GM13977 (cell line): ENCODE results near the gene MYO15B.

ENCODE experiments used
- DNase-seq: peaks from one replicate; pipeline ENCODE4 v3.0.0; 2012; ENCODE audit warnings: low spot score
- in situ Hi-C: fragments of 300-500 bp; cut with MboI; formaldehyde crosslinking; loops from one replicate; pipeline ENCODE4 v1.12.0; 2022; ENCODE audit warnings: low sequenced_read_pairs, low pct_unique_long_range_greater_than_20kb, mixed read lengths, inconsistent platforms; ENCODE audit not compliant: unreplicated experiment
- TF ChIP-seq, protein P1 (sequence below): IDR thresholded peaks from 2 replicates; pipeline ENCODE4 v1.5.1; 2012; ENCODE audit warnings: mild to moderate bottlenecking, control low read depth; ENCODE audit not compliant: insufficient read depth; ENCODE audit errors: extremely low read depth, missing control alignments

The MYO15B gene

DNA sequence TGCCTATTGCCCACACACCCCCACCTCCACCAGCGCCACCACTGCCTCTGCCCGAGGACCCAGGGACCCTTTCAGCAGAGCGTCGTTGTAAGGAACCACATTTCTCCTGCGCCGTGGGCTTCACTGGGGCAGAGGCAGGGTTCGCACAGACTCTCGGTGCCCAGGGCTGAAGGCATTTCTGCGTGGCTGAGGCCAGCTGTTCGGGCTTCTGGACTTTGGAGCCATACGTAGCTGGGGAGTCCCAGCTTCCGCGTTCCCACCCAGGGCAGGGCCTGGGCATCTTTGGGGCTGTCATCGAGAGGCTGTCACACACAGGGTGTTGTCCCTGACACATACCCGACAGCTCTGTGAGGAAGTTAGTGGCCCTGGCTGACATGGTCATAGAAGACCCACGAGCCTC, 29.6 kb downstream of the MYO15B start:
- TF ChIP-seq, protein P1, sequence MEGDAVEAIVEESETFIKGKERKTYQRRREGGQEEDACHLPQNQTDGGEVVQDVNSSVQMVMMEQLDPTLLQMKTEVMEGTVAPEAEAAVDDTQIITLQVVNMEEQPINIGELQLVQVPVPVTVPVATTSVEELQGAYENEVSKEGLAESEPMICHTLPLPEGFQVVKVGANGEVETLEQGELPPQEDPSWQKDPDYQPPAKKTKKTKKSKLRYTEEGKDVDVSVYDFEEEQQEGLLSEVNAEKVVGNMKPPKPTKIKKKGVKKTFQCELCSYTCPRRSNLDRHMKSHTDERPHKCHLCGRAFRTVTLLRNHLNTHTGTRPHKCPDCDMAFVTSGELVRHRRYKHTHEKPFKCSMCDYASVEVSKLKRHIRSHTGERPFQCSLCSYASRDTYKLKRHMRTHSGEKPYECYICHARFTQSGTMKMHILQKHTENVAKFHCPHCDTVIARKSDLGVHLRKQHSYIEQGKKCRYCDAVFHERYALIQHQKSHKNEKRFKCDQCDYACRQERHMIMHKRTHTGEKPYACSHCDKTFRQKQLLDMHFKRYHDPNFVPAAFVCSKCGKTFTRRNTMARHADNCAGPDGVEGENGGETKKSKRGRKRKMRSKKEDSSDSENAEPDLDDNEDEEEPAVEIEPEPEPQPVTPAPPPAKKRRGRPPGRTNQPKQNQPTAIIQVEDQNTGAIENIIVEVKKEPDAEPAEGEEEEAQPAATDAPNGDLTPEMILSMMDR, result no peak
- in situ Hi-C loops, result no loop called here
- DNase-seq, result no peak

DNA sequence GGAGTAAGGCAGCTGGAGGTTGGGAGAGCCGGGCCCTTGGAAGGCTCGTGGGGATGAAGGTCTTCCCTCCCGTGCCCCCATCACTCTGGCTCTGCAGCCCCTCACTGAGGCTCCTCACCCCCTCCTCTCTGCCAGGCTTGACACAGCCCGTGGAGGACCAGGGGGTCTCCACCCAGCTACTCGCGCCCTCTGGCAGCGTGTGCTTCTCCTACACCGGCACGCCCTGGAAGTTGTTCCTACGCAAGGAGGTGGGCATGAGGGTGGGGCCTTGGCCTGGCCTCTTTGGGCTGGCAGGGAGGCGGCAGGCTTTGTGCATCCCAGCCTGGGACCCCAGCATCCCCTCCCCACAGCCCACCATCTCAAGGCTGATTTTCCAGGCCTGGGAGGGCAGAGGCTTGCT, 30.1 kb downstream of the MYO15B start:
- in situ Hi-C loops, result no loop called here
- TF ChIP-seq, protein P1, result no peak
- DNase-seq, result no peak

GRCh38 chr17:75619506-75620431, 32.2 kb downstream of the MYO15B start:
- DNase-seq, result no peak
- TF ChIP-seq, protein P1, result peak; percentile 40
- in situ Hi-C loops, result no loop called here

GRCh38 chr17:75621489-75621888, 33.9 kb downstream of the MYO15B start:
- in situ Hi-C loops, result no loop called here
- TF ChIP-seq, protein P1, result no peak
- no peak for DNase-seq

DNA sequence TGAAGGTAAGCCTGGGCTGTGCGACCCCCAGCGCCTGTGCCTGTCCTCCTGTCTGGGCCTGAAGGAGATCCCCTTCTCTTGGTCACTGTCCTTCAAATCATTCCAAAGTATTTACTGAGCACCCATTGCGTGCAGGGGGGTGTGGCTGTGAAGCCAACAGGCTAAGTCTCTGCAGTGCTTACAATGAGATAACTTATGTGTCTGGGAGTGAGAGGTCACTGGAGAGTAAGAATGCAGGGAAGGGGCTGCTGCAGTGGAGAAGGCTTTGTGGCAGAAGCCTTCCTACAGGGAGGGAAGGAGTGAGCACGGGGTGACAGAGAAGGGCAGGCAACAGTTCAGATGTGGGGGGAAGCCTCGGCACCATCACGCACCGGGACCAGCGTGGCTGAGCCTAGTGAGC, 34.5 kb downstream of the MYO15B start:
- DNase-seq, result no peak
- TF ChIP-seq, protein P1, result no peak
- in situ Hi-C loops, result no loop called here

- no peak for DNase-seq
- in situ Hi-C loops, result no loop called here
- TF ChIP-seq, protein P1, result no peak
These were observed 35.2 kb downstream of the MYO15B start for GRCh38 chr17:75622771-75623273.
